H9 (cell line): Measurements from ENCODE around the gene ARHGEF5. TPM values are rescaled to one million over a fixed set of nuclear protein-coding genes. Genes with fewer than 3 reads are reported as not detected.

Source experiments
- DNase-seq: peaks from one replicate; pipeline ENCODE4 v3.0.0-alpha.2; 2017
- H2AFZ ChIP-seq: one replicate; pipeline ENCODE4 v1.6.1; 2013; ENCODE audit warnings: mild to moderate bottlenecking, low read length, control low read depth, moderate library complexity
- H2AK5ac ChIP-seq: 2 replicates; pipeline ENCODE4 v1.6.1; 2013; ENCODE audit warnings: low read length, control low read depth, mixed read lengths; ENCODE audit not compliant: insufficient read length
- H2BK120ac ChIP-seq: one replicate; pipeline ENCODE4 v1.6.1; 2013; ENCODE audit warnings: low read depth, mild to moderate bottlenecking, low read length, control low read depth, inconsistent platforms; ENCODE audit not compliant: poor library complexity, severe bottlenecking
- H2BK12ac ChIP-seq: 2 replicates; pipeline ENCODE4 v1.6.1; 2013; ENCODE audit warnings: low read length, control low read depth, mixed read lengths, low read depth; ENCODE audit not compliant: insufficient read length
- H2BK15ac ChIP-seq: 2 replicates; pipeline ENCODE4 v1.6.1; 2013; ENCODE audit warnings: low read depth, low read length, control low read depth
- H2BK20ac ChIP-seq: one replicate; pipeline ENCODE4 v1.6.1; 2013; ENCODE audit warnings: low read depth, mild to moderate bottlenecking, low read length, control low read depth, inconsistent platforms; ENCODE audit not compliant: poor library complexity, severe bottlenecking
- H2BK5ac ChIP-seq: 2 replicates; pipeline ENCODE4 v1.6.1; 2013; ENCODE audit warnings: low read length, control low read depth, mixed read lengths; ENCODE audit not compliant: insufficient read length
- H3K14ac ChIP-seq: 2 replicates; pipeline ENCODE4 v1.6.1; 2013; ENCODE audit warnings: low read length, control low read depth; ENCODE audit not compliant: insufficient read depth
- H3K18ac ChIP-seq: 2 replicates; pipeline ENCODE4 v1.6.1; 2013; ENCODE audit warnings: low read depth, mild to moderate bottlenecking, mixed read lengths, low read length, control low read depth; ENCODE audit not compliant: insufficient read length
- H3K23ac ChIP-seq: 2 replicates; pipeline ENCODE4 v1.6.1; 2013; ENCODE audit warnings: low read length, control low read depth, mixed read lengths, low read depth; ENCODE audit not compliant: insufficient read length
- H3K23me2 ChIP-seq: 2 replicates; pipeline ENCODE4 v1.6.1; 2013; ENCODE audit warnings: low read depth, mild to moderate bottlenecking, mixed read lengths, low read length, control low read depth; ENCODE audit not compliant: insufficient read length, poor library complexity, severe bottlenecking
- H3K27ac ChIP-seq: 2 replicates; pipeline ENCODE4 v1.5.1; 2013; ENCODE audit warnings: low read length, control low read depth, mixed read lengths, low read depth; ENCODE audit not compliant: insufficient read length
- H3K27me3 ChIP-seq: 2 replicates; pipeline ENCODE4 v1.6.1; 2013; ENCODE audit warnings: low read length, control low read depth, inconsistent platforms; ENCODE audit not compliant: insufficient read depth
- H3K4ac ChIP-seq: 2 replicates; pipeline ENCODE4 v1.6.1; 2013; ENCODE audit warnings: low read depth, mild to moderate bottlenecking, control low read depth, inconsistent platforms, low read length, moderate library complexity
- H3K4me1 ChIP-seq: 2 replicates; pipeline ENCODE4 v1.6.1; 2013; ENCODE audit warnings: low read length, control low read depth, inconsistent platforms; ENCODE audit not compliant: insufficient read depth
- H3K4me2 ChIP-seq: 2 replicates; pipeline ENCODE4 v1.6.1; 2013; ENCODE audit warnings: low read length, control low read depth, mixed read lengths; ENCODE audit not compliant: insufficient read length, insufficient read depth
- H3K56ac ChIP-seq: 2 replicates; pipeline ENCODE4 v1.6.1; 2013; ENCODE audit warnings: low read depth, mild to moderate bottlenecking, mixed read lengths, low read length, control low read depth; ENCODE audit not compliant: insufficient read length
- H3K79me1 ChIP-seq: 2 replicates; pipeline ENCODE4 v1.6.1; 2013; ENCODE audit warnings: low read depth, mild to moderate bottlenecking, moderate library complexity, low read length, control low read depth, inconsistent platforms; ENCODE audit not compliant: insufficient read depth, poor library complexity, severe bottlenecking
- H3K79me2 ChIP-seq: 2 replicates; pipeline ENCODE4 v1.6.1; 2013; ENCODE audit warnings: low read length, control low read depth, inconsistent platforms; ENCODE audit not compliant: insufficient read depth
- H3K9ac ChIP-seq: 2 replicates; pipeline ENCODE4 v1.6.1; 2013; ENCODE audit warnings: low read length, control low read depth, mixed read lengths; ENCODE audit not compliant: insufficient read length; ENCODE audit errors: extremely low read depth
- H3K9me3 ChIP-seq: one replicate; pipeline ENCODE4 v1.6.1; 2013; ENCODE audit warnings: low read depth, low read length, inconsistent platforms; ENCODE audit not compliant: control insufficient read depth
- H3T11ph ChIP-seq: one replicate; pipeline ENCODE4 v1.6.1; 2013; ENCODE audit warnings: mild to moderate bottlenecking, low read length, control low read depth, inconsistent platforms
- H4K20me1 ChIP-seq: one replicate; pipeline ENCODE4 v1.6.1; 2013; ENCODE audit not compliant: control insufficient read depth, insufficient read length, insufficient read depth
- H4K5ac ChIP-seq: 2 replicates; pipeline ENCODE4 v1.6.1; 2013; ENCODE audit warnings: low read depth, mild to moderate bottlenecking, mixed read lengths, low read length, control low read depth; ENCODE audit not compliant: insufficient read length
- H4K8ac ChIP-seq: replicated peaks from 2 replicates; pipeline ENCODE4 v1.6.1; 2013; ENCODE audit warnings: low read length, control low read depth, mixed read lengths, low read depth; ENCODE audit not compliant: insufficient read length
- H4K91ac ChIP-seq: 2 replicates; pipeline ENCODE4 v1.6.1; 2013; ENCODE audit warnings: low read depth, mild to moderate bottlenecking, moderate library complexity, mixed read lengths, low read length, control low read depth; ENCODE audit not compliant: insufficient read length
- H3K27ac Mint-ChIP-seq, 3 experiments: 2 replicates in 2 of 3; 3 replicates in 1 of 3; pipeline ENCODE4 v1.8.0; 2020 to 2021; ENCODE audit warnings: mixed read lengths in 3 of 3, mild to moderate bottlenecking in 1 of 3, moderate library complexity in 1 of 3
- H3K27me3 Mint-ChIP-seq: 2 replicates; pipeline ENCODE4 v1.8.0; 2021; ENCODE audit warnings: low read depth, mild to moderate bottlenecking, moderate library complexity, mixed read lengths
- H3K36me3 Mint-ChIP-seq, 3 experiments: 2 replicates in 2 of 3; 3 replicates in 1 of 3; pipeline ENCODE4 v1.8.0; 2020 to 2021; ENCODE audit warnings: low read depth in 3 of 3, mixed read lengths in 3 of 3; ENCODE audit not compliant: insufficient read depth in 1 of 3
- H3K4me1 Mint-ChIP-seq, 2 experiments: 2 replicates each; pipeline ENCODE4 v1.8.0; 2020; ENCODE audit warnings: mixed read lengths in 2 of 2
- H3K4me3 Mint-ChIP-seq, 2 experiments: 2 replicates in 1 of 2; 3 replicates in 1 of 2; pipeline ENCODE4 v1.8.0; 2020 to 2021; ENCODE audit warnings: mild to moderate bottlenecking in 2 of 2, mixed read lengths in 2 of 2, moderate library complexity in 1 of 2
- H3K9me3 Mint-ChIP-seq, 2 experiments: 2 replicates in 1 of 2; 3 replicates in 1 of 2; pipeline ENCODE4 v1.8.0; 2020; ENCODE audit warnings: mild to moderate bottlenecking in 2 of 2, mixed read lengths in 2 of 2, moderate library complexity in 1 of 2
- CTCF ChIP-seq: fragments of 200-600 bp; sonication (generic); conservative IDR thresholded peaks from 3 replicates; pipeline ENCODE4 v1.8.0; 2021; ENCODE audit warnings: antibody characterized with exemption, mild to moderate bottlenecking
- WGBS: extraction: QIAGEN DNeasy Blood & Tissue Kit; methylation state at CpG from one replicate; pipeline ENCODE4 v1.1.7; 2013; ENCODE audit warnings: missing lambda C conversion rate, low lambda C conversion rate, mixed read lengths; ENCODE audit not compliant: insufficient read length; ENCODE audit errors: extremely low coverage; 5-methylcytosine and 5-hydroxymethylcytosine counted together
- total RNA-seq: library from RNA; stranded (reverse); gene quantifications from 2 replicates; pipeline ENCODE4 v1.2.1, GENCODE V29; 2021

ARHGEF5 gene
- total RNA-seq, 1 experiment from 2014 or later, result 33.9 TPM

- H3K27me3 ChIP-seq, result no peaks in the 10 kb centered on the region
- H2BK15ac ChIP-seq, result no peak overlapping the region
- no peak overlapping the region for H3K14ac ChIP-seq
- no peak overlapping the region for H3K18ac ChIP-seq
- H3K4me1 ChIP-seq, result no peaks in the 10 kb centered on the region
- H3K79me2 ChIP-seq, result no peaks in the 10 kb centered on the region
- Mint-ChIP-seq H3K9me3 (no peaks in the 10 kb centered on the region), H3K27ac (no peak overlapping the region), H3K36me3 (peaks cover 0 to 2% (median 0%) of the 10 kb centered on the region in 3 experiments; a peak in 1 of 7 replicates), H3K27me3 (no peaks in the 10 kb centered on the region), H3K4me1 (peaks cover 12 to 17% of the 10 kb centered on the region in 2 experiments), H3K4me3 (no peak overlapping the region)
- no peak overlapping the region for H2BK12ac ChIP-seq
- H3K9me3 ChIP-seq, result no peaks in the 10 kb centered on the region
- H4K8ac ChIP-seq, result no peak overlapping the region
- no peak for DNase-seq
- no peak overlapping the region for H2BK20ac ChIP-seq
- no CpG with 5 or more reads among the region's 4 CpGs for WGBS
- no peaks in the 10 kb centered on the region for H4K20me1 ChIP-seq
- no peak overlapping the region for H3K56ac ChIP-seq
- H2BK120ac ChIP-seq, result no peak overlapping the region
- no peak overlapping the region for H4K5ac ChIP-seq
- no peak overlapping the region for H3K4ac ChIP-seq
- no peak overlapping the region for H3T11ph ChIP-seq
- H3K79me1 ChIP-seq, result no peaks in the 10 kb centered on the region
- H3K23me2 ChIP-seq, result no peaks in the 10 kb centered on the region
- H2BK5ac ChIP-seq, result no peak overlapping the region
- H3K23ac ChIP-seq, result no peak overlapping the region
- no peak overlapping the region for H3K4me2 ChIP-seq
- H2AK5ac ChIP-seq, result no peak overlapping the region
- no peak for TF ChIP-seq CTCF
- H3K9ac ChIP-seq, result no peak overlapping the region
- no peak overlapping the region for H2AFZ ChIP-seq
- H4K91ac ChIP-seq, result no peak overlapping the region
- H3K27ac ChIP-seq, result no peak overlapping the region
Observed at GRCh38 chr7:144410441-144410840, 55.2 kb downstream of the ARHGEF5 start.
